ENCODE measurements around the gene GHR. TPM values are rescaled to one million over a fixed set of nuclear protein-coding genes. Genes with fewer than 3 reads are reported as not detected.

GHR gene
- polyA plus RNA-seq, 1 experiment, result 0.63 TPM

- no peak overlapping the region for H3K4me3 ChIP-seq (ENCODE audit: low read depth, low read length)
- ChIA-PET POLR2A (no interaction called here), CTCF (no interaction called here)
- no peak for TF ChIP-seq CTCF (IDR thresholded peaks at IDR 0.05; ENCODE audit: low read depth, low read length)
- H3K9me3 ChIP-seq (ENCODE audit: control insufficient read depth, insufficient read depth, low read length), result no peaks in the 10 kb centered on the region
- no peaks in the 10 kb centered on the region for H3K27me3 ChIP-seq (ENCODE audit: control insufficient read depth, insufficient read depth, low read length)
- no peak for DNase-seq (ENCODE audit: low read depth, low spot score)
- no peak overlapping the region for H3K27ac ChIP-seq (ENCODE audit: low read depth, low read length)
These were observed 102.9 kb downstream of the GHR start for GRCh38 chr5:42526179-42526578.

GRCh38 chr5:42531611-42532010 is 108.4 kb downstream of the GHR start:
- H3K9me3 ChIP-seq (ENCODE audit: control insufficient read depth, insufficient read depth, low read length), result no peaks in the 10 kb centered on the region
- H3K27me3 ChIP-seq (ENCODE audit: control insufficient read depth, insufficient read depth, low read length), result no peaks in the 10 kb centered on the region
- no peak for TF ChIP-seq CTCF (IDR thresholded peaks at IDR 0.05; ENCODE audit: low read depth, low read length)
- no peak overlapping the region for H3K4me3 ChIP-seq (ENCODE audit: low read depth, low read length)
- ChIA-PET POLR2A (no interaction called here), CTCF (interaction anchor here (0.6 kb wide), 1 partner anchor 52 kb away, joined by 3 read pairs; no protein-coding TSS in a partner anchor)
- no peak for DNase-seq (ENCODE audit: low read depth, low spot score)
- H3K27ac ChIP-seq (ENCODE audit: low read depth, low read length), result no peak overlapping the region

- H3K27ac ChIP-seq (ENCODE audit: low read depth, low read length), result no peak overlapping the region
- ChIA-PET CTCF (no interaction called here), POLR2A (no interaction called here)
- H3K9me3 ChIP-seq (ENCODE audit: control insufficient read depth, insufficient read depth, low read length), result no peaks in the 10 kb centered on the region
- TF ChIP-seq CTCF (IDR thresholded peaks at IDR 0.05; ENCODE audit: low read depth, low read length), result no peak
- no peak overlapping the region for H3K4me3 ChIP-seq (ENCODE audit: low read depth, low read length)
- no peak for DNase-seq (ENCODE audit: low read depth, low spot score)
- no peaks in the 10 kb centered on the region for H3K27me3 ChIP-seq (ENCODE audit: control insufficient read depth, insufficient read depth, low read length)
These were observed 118.9 kb downstream of the GHR start for GRCh38 chr5:42542106-42542505.

GRCh38 chr5:42543774-42544173 is 120.5 kb downstream of the GHR start:
- ChIA-PET CTCF (no interaction called here), POLR2A (no interaction called here)
- no peak for DNase-seq (ENCODE audit: low read depth, low spot score)
- Histone ChIP-seq H3K27me3 (ENCODE audit: control insufficient read depth, insufficient read depth, low read length) (no peaks in the 10 kb centered on the region), H3K27ac (ENCODE audit: low read depth, low read length) (no peak overlapping the region), H3K4me3 (ENCODE audit: low read depth, low read length) (no peak overlapping the region), H3K9me3 (ENCODE audit: control insufficient read depth, insufficient read depth, low read length) (no peaks in the 10 kb centered on the region)
- no peak for TF ChIP-seq CTCF (IDR thresholded peaks at IDR 0.05; ENCODE audit: low read depth, low read length)

- DNase-seq (ENCODE audit: low read depth, low spot score), result no peak
- no peaks in the 10 kb centered on the region for H3K27me3 ChIP-seq (ENCODE audit: control insufficient read depth, insufficient read depth, low read length)
- no peaks in the 10 kb centered on the region for H3K9me3 ChIP-seq (ENCODE audit: control insufficient read depth, insufficient read depth, low read length)
- ChIA-PET CTCF (no interaction called here), POLR2A (no interaction called here)
- no peak overlapping the region for H3K27ac ChIP-seq (ENCODE audit: low read depth, low read length)
- TF ChIP-seq CTCF (IDR thresholded peaks at IDR 0.05; ENCODE audit: low read depth, low read length), result no peak
- H3K4me3 ChIP-seq (ENCODE audit: low read depth, low read length), result no peak overlapping the region
These were observed 121.8 kb downstream of the GHR start for GRCh38 chr5:42545038-42545437.
